H9 (cell line): ENCODE results near the gene COA1. TPM values are rescaled to one million over a fixed set of nuclear protein-coding genes. Genes with fewer than 3 reads are reported as not detected.

Source experiments
- DNase-seq: peaks from one replicate; pipeline ENCODE4 v3.0.0-alpha.2; 2017
- H2AFZ ChIP-seq: one replicate; pipeline ENCODE4 v1.6.1; 2013; ENCODE audit warnings: mild to moderate bottlenecking, low read length, control low read depth, moderate library complexity
- H2AK5ac ChIP-seq: 2 replicates; pipeline ENCODE4 v1.6.1; 2013; ENCODE audit warnings: low read length, control low read depth, mixed read lengths; ENCODE audit not compliant: insufficient read length
- H2BK120ac ChIP-seq: one replicate; pipeline ENCODE4 v1.6.1; 2013; ENCODE audit warnings: low read depth, mild to moderate bottlenecking, low read length, control low read depth, inconsistent platforms; ENCODE audit not compliant: poor library complexity, severe bottlenecking
- H2BK12ac ChIP-seq: 2 replicates; pipeline ENCODE4 v1.6.1; 2013; ENCODE audit warnings: low read length, control low read depth, mixed read lengths, low read depth; ENCODE audit not compliant: insufficient read length
- H2BK15ac ChIP-seq: 2 replicates; pipeline ENCODE4 v1.6.1; 2013; ENCODE audit warnings: low read depth, low read length, control low read depth
- H2BK20ac ChIP-seq: one replicate; pipeline ENCODE4 v1.6.1; 2013; ENCODE audit warnings: low read depth, mild to moderate bottlenecking, low read length, control low read depth, inconsistent platforms; ENCODE audit not compliant: poor library complexity, severe bottlenecking
- H2BK5ac ChIP-seq: 2 replicates; pipeline ENCODE4 v1.6.1; 2013; ENCODE audit warnings: low read length, control low read depth, mixed read lengths; ENCODE audit not compliant: insufficient read length
- H3K14ac ChIP-seq: 2 replicates; pipeline ENCODE4 v1.6.1; 2013; ENCODE audit warnings: low read length, control low read depth; ENCODE audit not compliant: insufficient read depth
- H3K18ac ChIP-seq: 2 replicates; pipeline ENCODE4 v1.6.1; 2013; ENCODE audit warnings: low read depth, mild to moderate bottlenecking, mixed read lengths, low read length, control low read depth; ENCODE audit not compliant: insufficient read length
- H3K23ac ChIP-seq: 2 replicates; pipeline ENCODE4 v1.6.1; 2013; ENCODE audit warnings: low read length, control low read depth, mixed read lengths, low read depth; ENCODE audit not compliant: insufficient read length
- H3K23me2 ChIP-seq: 2 replicates; pipeline ENCODE4 v1.6.1; 2013; ENCODE audit warnings: low read depth, mild to moderate bottlenecking, mixed read lengths, low read length, control low read depth; ENCODE audit not compliant: insufficient read length, poor library complexity, severe bottlenecking
- H3K27ac ChIP-seq: 2 replicates; pipeline ENCODE4 v1.5.1; 2013; ENCODE audit warnings: low read length, control low read depth, mixed read lengths, low read depth; ENCODE audit not compliant: insufficient read length
- H3K27me3 ChIP-seq: 2 replicates; pipeline ENCODE4 v1.6.1; 2013; ENCODE audit warnings: low read length, control low read depth, inconsistent platforms; ENCODE audit not compliant: insufficient read depth
- H3K4ac ChIP-seq: 2 replicates; pipeline ENCODE4 v1.6.1; 2013; ENCODE audit warnings: low read depth, mild to moderate bottlenecking, control low read depth, inconsistent platforms, low read length, moderate library complexity
- H3K4me1 ChIP-seq: 2 replicates; pipeline ENCODE4 v1.6.1; 2013; ENCODE audit warnings: low read length, control low read depth, inconsistent platforms; ENCODE audit not compliant: insufficient read depth
- H3K4me2 ChIP-seq: 2 replicates; pipeline ENCODE4 v1.6.1; 2013; ENCODE audit warnings: low read length, control low read depth, mixed read lengths; ENCODE audit not compliant: insufficient read length, insufficient read depth
- H3K56ac ChIP-seq: 2 replicates; pipeline ENCODE4 v1.6.1; 2013; ENCODE audit warnings: low read depth, mild to moderate bottlenecking, mixed read lengths, low read length, control low read depth; ENCODE audit not compliant: insufficient read length
- H3K79me1 ChIP-seq: 2 replicates; pipeline ENCODE4 v1.6.1; 2013; ENCODE audit warnings: low read depth, mild to moderate bottlenecking, moderate library complexity, low read length, control low read depth, inconsistent platforms; ENCODE audit not compliant: insufficient read depth, poor library complexity, severe bottlenecking
- H3K79me2 ChIP-seq: 2 replicates; pipeline ENCODE4 v1.6.1; 2013; ENCODE audit warnings: low read length, control low read depth, inconsistent platforms; ENCODE audit not compliant: insufficient read depth
- H3K9ac ChIP-seq: 2 replicates; pipeline ENCODE4 v1.6.1; 2013; ENCODE audit warnings: low read length, control low read depth, mixed read lengths; ENCODE audit not compliant: insufficient read length; ENCODE audit errors: extremely low read depth
- H3K9me3 ChIP-seq: one replicate; pipeline ENCODE4 v1.6.1; 2013; ENCODE audit warnings: low read depth, low read length, inconsistent platforms; ENCODE audit not compliant: control insufficient read depth
- H3T11ph ChIP-seq: one replicate; pipeline ENCODE4 v1.6.1; 2013; ENCODE audit warnings: mild to moderate bottlenecking, low read length, control low read depth, inconsistent platforms
- H4K20me1 ChIP-seq: one replicate; pipeline ENCODE4 v1.6.1; 2013; ENCODE audit not compliant: control insufficient read depth, insufficient read length, insufficient read depth
- H4K5ac ChIP-seq: 2 replicates; pipeline ENCODE4 v1.6.1; 2013; ENCODE audit warnings: low read depth, mild to moderate bottlenecking, mixed read lengths, low read length, control low read depth; ENCODE audit not compliant: insufficient read length
- H4K8ac ChIP-seq: replicated peaks from 2 replicates; pipeline ENCODE4 v1.6.1; 2013; ENCODE audit warnings: low read length, control low read depth, mixed read lengths, low read depth; ENCODE audit not compliant: insufficient read length
- H4K91ac ChIP-seq: 2 replicates; pipeline ENCODE4 v1.6.1; 2013; ENCODE audit warnings: low read depth, mild to moderate bottlenecking, moderate library complexity, mixed read lengths, low read length, control low read depth; ENCODE audit not compliant: insufficient read length
- H3K27ac Mint-ChIP-seq, 3 experiments: 2 replicates in 2 of 3; 3 replicates in 1 of 3; pipeline ENCODE4 v1.8.0; 2020 to 2021; ENCODE audit warnings: mixed read lengths in 3 of 3, mild to moderate bottlenecking in 1 of 3, moderate library complexity in 1 of 3
- H3K27me3 Mint-ChIP-seq: 2 replicates; pipeline ENCODE4 v1.8.0; 2021; ENCODE audit warnings: low read depth, mild to moderate bottlenecking, moderate library complexity, mixed read lengths
- H3K36me3 Mint-ChIP-seq, 3 experiments: 2 replicates in 2 of 3; 3 replicates in 1 of 3; pipeline ENCODE4 v1.8.0; 2020 to 2021; ENCODE audit warnings: low read depth in 3 of 3, mixed read lengths in 3 of 3; ENCODE audit not compliant: insufficient read depth in 1 of 3
- H3K4me1 Mint-ChIP-seq, 2 experiments: 2 replicates each; pipeline ENCODE4 v1.8.0; 2020; ENCODE audit warnings: mixed read lengths in 2 of 2
- H3K4me3 Mint-ChIP-seq, 2 experiments: 2 replicates in 1 of 2; 3 replicates in 1 of 2; pipeline ENCODE4 v1.8.0; 2020 to 2021; ENCODE audit warnings: mild to moderate bottlenecking in 2 of 2, mixed read lengths in 2 of 2, moderate library complexity in 1 of 2
- H3K9me3 Mint-ChIP-seq, 2 experiments: 2 replicates in 1 of 2; 3 replicates in 1 of 2; pipeline ENCODE4 v1.8.0; 2020; ENCODE audit warnings: mild to moderate bottlenecking in 2 of 2, mixed read lengths in 2 of 2, moderate library complexity in 1 of 2
- CTCF ChIP-seq: fragments of 200-600 bp; sonication (generic); conservative IDR thresholded peaks from 3 replicates; pipeline ENCODE4 v1.8.0; 2021; ENCODE audit warnings: antibody characterized with exemption, mild to moderate bottlenecking
- total RNA-seq: library from RNA; stranded (reverse); gene quantifications from 2 replicates; pipeline ENCODE4 v1.2.1, GENCODE V29; 2021

Gene COA1
- total RNA-seq, 1 experiment from 2014 or later = 138 TPM

DNA sequence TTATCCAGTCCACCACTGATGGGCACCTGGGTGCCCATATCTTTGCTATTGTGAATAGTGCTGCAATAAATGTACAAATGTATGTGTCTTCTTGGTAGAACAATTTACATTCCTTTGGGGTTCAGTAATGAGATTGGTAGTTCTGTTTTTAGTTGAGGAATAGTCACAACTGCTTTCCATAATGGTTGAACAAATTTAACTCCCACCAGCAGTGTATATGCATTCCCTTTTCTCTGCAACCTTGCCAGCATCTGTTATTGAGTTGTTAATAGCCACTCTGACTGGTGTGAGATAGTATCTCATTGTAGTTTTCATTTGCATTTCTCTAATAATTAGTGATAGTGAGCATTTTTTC is 27.8 kb downstream of the COA1 start:
- no peaks in the 10 kb centered on the region for H3K27me3 Mint-ChIP-seq
- Histone ChIP-seq H3K23me2 (no peaks in the 10 kb centered on the region), H3K4me1 (peaks cover 4% of the 10 kb centered on the region; the same call in 1 of the 2 replicates), H2BK20ac (no peak overlapping the region), H2BK5ac (no peak overlapping the region), H3K4ac (no peak overlapping the region), H2AK5ac (no peak overlapping the region), H3K9ac (no peak overlapping the region), H4K8ac (no peak overlapping the region), H3K18ac (no peak overlapping the region), H4K5ac (no peak overlapping the region), H2AFZ (no peak overlapping the region), H3K14ac (no peak overlapping the region), H2BK120ac (no peak overlapping the region), H4K20me1 (no peaks in the 10 kb centered on the region), H3K56ac (no peak overlapping the region), H2BK12ac (no peak overlapping the region), H4K91ac (no peak overlapping the region), H3K27me3 (no peaks in the 10 kb centered on the region), H3K79me1 (peaks cover 4% of the 10 kb centered on the region), H3K79me2 (peaks cover 20% of the 10 kb centered on the region; the same call in 1 of the 2 replicates), H3K9me3 (no peaks in the 10 kb centered on the region), H3K27ac (no peak overlapping the region), H3T11ph (no peak overlapping the region), H3K23ac (no peak overlapping the region), H3K4me2 (no peak overlapping the region), H2BK15ac (no peak overlapping the region)
- H3K27ac Mint-ChIP-seq = peak overlapping the region in 2 of 3 experiments; percentile 21 to 43; a peak in 4 of 7 replicates
- no peak for TF ChIP-seq CTCF
- H3K36me3 Mint-ChIP-seq = peaks cover 24 to 35% (median 24%) of the 10 kb centered on the region in 3 experiments
- peaks cover 8 to 18% of the 10 kb centered on the region in 2 experiments; a peak in 4 of 5 replicates for H3K9me3 Mint-ChIP-seq
- H3K4me1 Mint-ChIP-seq = peaks cover 25 to 31% of the 10 kb centered on the region in 2 experiments
- no peak for DNase-seq
- no peak overlapping the region; a peak in 1 of 5 replicates for H3K4me3 Mint-ChIP-seq
